ENCODE data around the gene UBE2L5. TPM values are rescaled to one million over a fixed set of nuclear protein-coding genes. Genes with fewer than 3 reads are reported as not detected.

UBE2L5 gene
- total RNA-seq, 1 experiment from 2014 or later = not detected

DNA sequence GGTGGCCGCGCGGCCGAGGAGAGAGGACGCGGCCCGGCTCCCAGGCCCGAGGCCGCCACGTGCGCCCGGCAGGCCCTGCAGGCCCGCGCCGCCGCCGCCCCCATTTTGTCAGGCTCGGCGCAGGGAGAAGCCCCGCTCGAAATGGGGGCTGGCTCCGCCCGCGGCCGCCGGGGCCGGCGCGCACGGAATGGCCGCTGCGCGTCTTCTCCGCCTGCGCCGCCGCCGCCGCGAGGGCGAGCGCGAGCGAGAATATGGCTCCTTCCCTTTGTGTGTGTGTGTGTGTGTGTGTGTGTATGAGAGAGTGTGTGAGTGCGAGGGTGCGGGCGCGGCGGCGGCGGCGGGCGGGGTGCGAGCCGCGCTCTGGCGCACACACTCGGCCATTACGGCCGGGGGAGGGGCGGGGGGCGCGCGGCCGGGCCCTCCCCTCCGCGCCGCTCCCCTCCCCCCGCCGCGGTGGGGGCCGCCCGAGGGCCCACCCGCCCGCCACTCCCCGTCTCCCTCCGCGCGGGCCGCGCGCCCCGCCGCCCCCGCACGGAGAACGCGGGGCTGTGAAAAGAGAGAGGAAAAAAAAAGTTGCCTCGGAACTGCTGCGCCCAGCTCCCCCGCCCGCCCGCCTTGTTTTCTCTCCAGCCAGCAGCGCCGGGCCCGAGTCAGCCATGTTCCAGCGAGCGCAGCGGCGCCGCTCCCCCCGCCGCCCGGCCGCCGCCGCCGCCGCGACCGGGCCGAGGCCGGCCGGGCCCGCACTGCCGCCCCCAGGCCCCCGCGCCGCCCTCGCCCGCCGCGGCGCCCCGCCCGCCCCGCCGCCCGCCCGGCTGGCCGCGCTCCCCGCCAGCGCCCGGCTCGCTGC, 42.4 kb downstream of the UBE2L5 start:
- POLR2A ChIA-PET (ENCODE audit: unreplicated experiment) = no interaction called here
- no peak for TF ChIP-seq EZH2 (IDR thresholded peaks at IDR 0.05; ENCODE audit: low read length, unreplicated experiment)
- peak overlapping the region; percentile 83 for H3K9ac ChIP-seq (ENCODE audit: low read length)
- peak overlapping the region; percentile 78 for H3K27ac ChIP-seq (ENCODE audit: low read length)
- ATAC-seq (peak; percentile 21), DNase-seq (peak; percentile 47)
- H3K4me3 ChIP-seq (ENCODE audit: low read length) = peak overlapping the region; percentile 86
- no peaks in the 10 kb centered on the region for H3K27me3 ChIP-seq (ENCODE audit: low read length)
- H3K4me2 ChIP-seq (ENCODE audit: low read length) = peak overlapping the region; percentile 90
- peaks cover 24% of the 10 kb centered on the region for H3K4me1 ChIP-seq (ENCODE audit: insufficient read depth, low read length)
- H2AFZ ChIP-seq (ENCODE audit: low read length) = 0 out of 2 replicates have a peak overlapping the region, but pooled peaks have one; percentile 8
- H3K79me2 ChIP-seq (ENCODE audit: low read length) = peaks cover 33% of the 10 kb centered on the region
- no peaks in the 10 kb centered on the region for H3K9me3 ChIP-seq (ENCODE audit: low read length)
- H4K20me1 ChIP-seq (ENCODE audit: low read length) = peaks cover 18% of the 10 kb centered on the region; the same call in 1 of the 2 replicates
- peaks cover 25% of the 10 kb centered on the region for H3K36me3 ChIP-seq (ENCODE audit: low read depth, low read length)
- no peaks in the 10 kb centered on the region for H3K9me2 ChIP-seq (replicated peaks; ENCODE audit: low read length)
- H3F3A ChIP-seq (ENCODE audit: low read length, unreplicated experiment) = peaks cover 4% of the 10 kb centered on the region
- intact Hi-C loops (cut with micrococcal nuclease) = loop anchor here (5.0 kb wide), 4 partner anchors 88 to 698 kb away; partner anchors contain the start of gene HSPH1
- CTCF ChIA-PET = no interaction called here
- no TSS peak for BruUV-seq (replicated peaks)

- ATAC-seq = no peak
- DNase-seq = no peak
- no peak overlapping the region for H2AFZ ChIP-seq (ENCODE audit: low read length)
- peak overlapping the region; percentile 84 for H3K4me3 ChIP-seq (ENCODE audit: low read length)
- H3K4me1 ChIP-seq (ENCODE audit: insufficient read depth, low read length) = peaks cover 24% of the 10 kb centered on the region
- peak overlapping the region; percentile 96 for H3K9ac ChIP-seq (ENCODE audit: low read length)
- POLR2A ChIA-PET (ENCODE audit: unreplicated experiment) = interaction anchor here (0.7 kb wide), 1 partner anchor 432 kb away, joined by 5 read pairs; no protein-coding TSS in a partner anchor
- H4K20me1 ChIP-seq (ENCODE audit: low read length) = peaks cover 18% of the 10 kb centered on the region; the same call in 1 of the 2 replicates
- H3K27me3 ChIP-seq (ENCODE audit: low read length) = no peaks in the 10 kb centered on the region
- peaks cover 33% of the 10 kb centered on the region for H3K79me2 ChIP-seq (ENCODE audit: low read length)
- peak overlapping the region; percentile 70 for H3K27ac ChIP-seq (ENCODE audit: low read length)
- peaks cover 23% of the 10 kb centered on the region for H3K36me3 ChIP-seq (ENCODE audit: low read depth, low read length)
- CTCF ChIA-PET = no interaction called here
- no TSS peak for BruUV-seq (replicated peaks)
- intact Hi-C loops (cut with micrococcal nuclease) = loop anchor here (5.0 kb wide), 4 partner anchors 87 to 697 kb away; partner anchors contain the start of gene HSPH1
- no peaks in the 10 kb centered on the region for H3K9me2 ChIP-seq (replicated peaks; ENCODE audit: low read length)
- TF ChIP-seq CTCF (conservative IDR thresholded peaks at IDR 0.05; ENCODE audit: low read depth, low read length) (no peak), EZH2phosphoT487 (IDR thresholded peaks at IDR 0.05; ENCODE audit: borderline replicate concordance, low read length) (no peak), EZH2 (IDR thresholded peaks at IDR 0.05; ENCODE audit: low read length, unreplicated experiment) (no peak)
- peak overlapping the region; percentile 59 for H3K4me2 ChIP-seq (ENCODE audit: low read length)
- peaks cover 4% of the 10 kb centered on the region for H3F3A ChIP-seq (ENCODE audit: low read length, unreplicated experiment)
- H3K9me3 ChIP-seq (ENCODE audit: low read length) = no peaks in the 10 kb centered on the region
These were observed 43.0 kb downstream of the UBE2L5 start for GRCh38 chr13:30465343-30465592.

GRCh38 chr13:30465593-30466357, 43.5 kb downstream of the UBE2L5 start, which contains the start of gene HMGB1:
Gene HMGB1, minus strand, starts transcription at chr13:30465936. Its CDS starts 2,256 bp downstream, at chr13:30463680.
- Histone ChIP-seq H3K36me3 (ENCODE audit: low read depth, low read length) (peaks cover 23% of the 10 kb centered on the region), H3K4me2 (ENCODE audit: low read length) (peak within 1 kb of the TSS; percentile 91), H3K4me3 (ENCODE audit: low read length) (peak within 1 kb of the TSS; percentile 84), H3K27me3 (ENCODE audit: low read length) (no peaks in the 10 kb centered on the region), H3K9ac (ENCODE audit: low read length) (peak within 1 kb of the TSS; percentile 96), H3K9me2 (replicated peaks; ENCODE audit: low read length) (no peaks in the 10 kb centered on the region), H3K4me1 (ENCODE audit: insufficient read depth, low read length) (peaks cover 24% of the 10 kb centered on the region), H4K20me1 (ENCODE audit: low read length) (peaks cover 18% of the 10 kb centered on the region; the same call in 1 of the 2 replicates), H3K27ac (ENCODE audit: low read length) (peak within 1 kb of the TSS; percentile 70), H2AFZ (ENCODE audit: low read length) (peak within 1 kb of the TSS; percentile 84), H3F3A (ENCODE audit: low read length, unreplicated experiment) (peaks cover 4% of the 10 kb centered on the region), H3K79me2 (ENCODE audit: low read length) (peaks cover 33% of the 10 kb centered on the region), H3K9me3 (ENCODE audit: low read length) (no peaks in the 10 kb centered on the region)
- intact Hi-C loops (cut with micrococcal nuclease) = loop anchor here (1.0 to 5.0 kb wide), 6 partner anchors 87 to 697 kb away; partner anchors contain the start of genes HSPH1 and USPL1
- ATAC-seq (peak; percentile 91), DNase-seq (peak; percentile 97)
- no TSS peak for BruUV-seq (replicated peaks)
- CTCF ChIA-PET = no interaction called here
- POLR2A ChIA-PET (ENCODE audit: unreplicated experiment) = interaction anchor here (0.6 to 0.7 kb wide), 2 partner anchors 432 to 542 kb away, joined by 3 to 5 read pairs; no protein-coding TSS in a partner anchor
- no peak for TF ChIP-seq EZH2phosphoT487 (IDR thresholded peaks at IDR 0.05; ENCODE audit: borderline replicate concordance, low read length)
- no peak for TF ChIP-seq CTCF (conservative IDR thresholded peaks at IDR 0.05; ENCODE audit: low read depth, low read length)
- TF ChIP-seq EZH2 (IDR thresholded peaks at IDR 0.05; ENCODE audit: low read length, unreplicated experiment) = no peak

Data from PC-3 (cell line).